Measurements from ENCODE around the gene COL11A2. TPM values are rescaled to one million over a fixed set of nuclear protein-coding genes. Genes with fewer than 3 reads are reported as not detected.

COL11A2 gene
- total RNA-seq, 1 experiment from 2014 or later, result 2.3 TPM

DNA sequence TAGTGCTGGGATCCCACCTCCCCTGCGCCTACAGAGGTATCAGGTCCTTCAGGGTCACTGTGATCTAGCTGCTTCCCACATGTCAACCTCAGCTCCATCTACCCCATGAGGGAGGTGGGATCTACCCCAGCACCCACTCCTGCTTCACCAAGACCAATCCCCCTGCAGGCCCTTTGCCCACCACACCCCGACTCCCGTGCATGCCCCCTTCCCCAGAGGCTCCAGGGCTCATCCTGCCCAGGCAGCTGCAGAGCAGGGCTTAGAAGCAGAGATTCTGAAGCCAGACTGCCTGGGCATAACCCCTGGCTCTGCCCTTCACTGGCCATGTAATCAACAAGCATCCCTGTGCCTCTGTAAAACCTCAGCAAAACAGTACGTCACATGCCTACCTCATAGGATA lies 17.5 kb downstream of the COL11A2 start:
- no peaks in the 10 kb centered on the region for H3K79me2 ChIP-seq (ENCODE audit: insufficient read depth, low read length)
- H3K4me1 Mint-ChIP-seq, result peaks cover 4 to 8% of the 10 kb centered on the region in 2 experiments
- no peak overlapping the region for H2BK120ac ChIP-seq (ENCODE audit: low read depth, low read length, poor library complexity, severe bottlenecking)
- H2AK5ac ChIP-seq (ENCODE audit: insufficient read length, low read length), result no peak overlapping the region
- no peak overlapping the region for H3T11ph ChIP-seq (ENCODE audit: low read length)
- H4K91ac ChIP-seq (ENCODE audit: insufficient read length, low read depth, low read length), result no peak overlapping the region
- no peaks in the 10 kb centered on the region for H4K20me1 ChIP-seq (ENCODE audit: control insufficient read depth, insufficient read depth, insufficient read length)
- TF ChIP-seq, protein P1, sequence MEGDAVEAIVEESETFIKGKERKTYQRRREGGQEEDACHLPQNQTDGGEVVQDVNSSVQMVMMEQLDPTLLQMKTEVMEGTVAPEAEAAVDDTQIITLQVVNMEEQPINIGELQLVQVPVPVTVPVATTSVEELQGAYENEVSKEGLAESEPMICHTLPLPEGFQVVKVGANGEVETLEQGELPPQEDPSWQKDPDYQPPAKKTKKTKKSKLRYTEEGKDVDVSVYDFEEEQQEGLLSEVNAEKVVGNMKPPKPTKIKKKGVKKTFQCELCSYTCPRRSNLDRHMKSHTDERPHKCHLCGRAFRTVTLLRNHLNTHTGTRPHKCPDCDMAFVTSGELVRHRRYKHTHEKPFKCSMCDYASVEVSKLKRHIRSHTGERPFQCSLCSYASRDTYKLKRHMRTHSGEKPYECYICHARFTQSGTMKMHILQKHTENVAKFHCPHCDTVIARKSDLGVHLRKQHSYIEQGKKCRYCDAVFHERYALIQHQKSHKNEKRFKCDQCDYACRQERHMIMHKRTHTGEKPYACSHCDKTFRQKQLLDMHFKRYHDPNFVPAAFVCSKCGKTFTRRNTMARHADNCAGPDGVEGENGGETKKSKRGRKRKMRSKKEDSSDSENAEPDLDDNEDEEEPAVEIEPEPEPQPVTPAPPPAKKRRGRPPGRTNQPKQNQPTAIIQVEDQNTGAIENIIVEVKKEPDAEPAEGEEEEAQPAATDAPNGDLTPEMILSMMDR (conservative IDR thresholded peaks at IDR 0.05), result no peak
- no peak overlapping the region for H4K8ac ChIP-seq (replicated peaks; ENCODE audit: insufficient read length, low read depth, low read length)
- no CpG with 5 or more reads among the region's 4 CpGs for WGBS (ENCODE audit: extremely low coverage, insufficient read length, low lambda C conversion rate)
- H3K27me3 ChIP-seq (ENCODE audit: insufficient read depth, low read length), result no peaks in the 10 kb centered on the region
- no peak overlapping the region for H2BK5ac ChIP-seq (ENCODE audit: insufficient read length, low read length)
- no peak overlapping the region for H3K56ac ChIP-seq (ENCODE audit: insufficient read length, low read depth, low read length)
- no peak overlapping the region for H3K18ac ChIP-seq (ENCODE audit: insufficient read length, low read depth, low read length)
- no peak overlapping the region for H3K14ac ChIP-seq (ENCODE audit: insufficient read depth, low read length)
- no peaks in the 10 kb centered on the region for H3K4me1 ChIP-seq (ENCODE audit: insufficient read depth, low read length)
- H3K36me3 Mint-ChIP-seq (ENCODE audit: insufficient read depth in 1 of 3, low read depth in 3 of 3), result no peaks in the 10 kb centered on the region; a peak in 2 of 7 replicates
- H2AFZ ChIP-seq (ENCODE audit: low read length), result no peak overlapping the region
- no peak overlapping the region for H3K4ac ChIP-seq (ENCODE audit: low read depth, low read length)
- no peaks in the 10 kb centered on the region for H3K9me3 ChIP-seq (ENCODE audit: control insufficient read depth, low read depth, low read length)
- H3K23ac ChIP-seq (ENCODE audit: insufficient read length, low read depth, low read length), result no peak overlapping the region
- H3K9ac ChIP-seq (ENCODE audit: extremely low read depth, insufficient read length, low read length), result no peak overlapping the region
- no peak overlapping the region for H3K4me2 ChIP-seq (ENCODE audit: insufficient read depth, insufficient read length, low read length)
- no peaks in the 10 kb centered on the region for H3K23me2 ChIP-seq (ENCODE audit: insufficient read length, low read depth, low read length, poor library complexity, severe bottlenecking)
- H2BK20ac ChIP-seq (ENCODE audit: low read depth, low read length, poor library complexity, severe bottlenecking), result no peak overlapping the region
- no peak overlapping the region for H2BK12ac ChIP-seq (ENCODE audit: insufficient read length, low read depth, low read length)
- H2BK15ac ChIP-seq (ENCODE audit: low read depth, low read length), result no peak overlapping the region
- H3K27ac ChIP-seq (ENCODE audit: insufficient read length, low read depth, low read length), result no peak overlapping the region
- H3K27me3 Mint-ChIP-seq (ENCODE audit: low read depth), result peaks cover 30% of the 10 kb centered on the region
- no peaks in the 10 kb centered on the region for H3K9me3 Mint-ChIP-seq
- no peaks in the 10 kb centered on the region for H3K79me1 ChIP-seq (ENCODE audit: insufficient read depth, low read depth, low read length, poor library complexity, severe bottlenecking)
- H4K5ac ChIP-seq (ENCODE audit: insufficient read length, low read depth, low read length), result no peak overlapping the region
- DNase-seq, result no peak
- 0 out of 5 replicates have a peak overlapping the region, but pooled peaks of 1 of the 2 experiments have one; percentile 51 for H3K4me3 Mint-ChIP-seq
- H3K27ac Mint-ChIP-seq, result no peak overlapping the region; a peak in 2 of 7 replicates
